HTR-8/SVneo (cell line): Measurements from ENCODE around the gene FMN2.
"Not testable (repeated sequence)": the region's sequence is repeated elsewhere in the genome, so short reads cannot be mapped to it uniquely, and the experiment has no call there.

Experiments
- DNase-seq: peaks from one replicate; pipeline ENCODE4 v3.0.0; 2011; ENCODE audit warnings: low spot score, mixed read lengths; ENCODE audit not compliant: insufficient read length
- FAIRE-seq: peaks from 2 replicates; lab custom pipeline; 2011; peaks lifted over from hg19 to GRCh38; lab: Jason Lieb, UNC

FMN2 gene

GRCh38 chr1:240128366-240128765, 36.7 kb downstream of the FMN2 start:
- peak; percentile 31 for FAIRE-seq
- DNase-seq, result no peak

GRCh38 chr1:240134113-240134512, 42.4 kb downstream of the FMN2 start:
- DNase-seq, result no peak
- FAIRE-seq, result no peak

- FAIRE-seq (peak; percentile 72), DNase-seq (no peak)
These were observed 42.9 kb downstream of the FMN2 start for GRCh38 chr1:240134596-240134995.

- DNase-seq (no peak), FAIRE-seq (no peak)
These were observed 44.7 kb downstream of the FMN2 start for GRCh38 chr1:240136402-240136801.

GRCh38 chr1:240138867-240139266, 47.2 kb downstream of the FMN2 start:
- FAIRE-seq, result no peak
- no peak for DNase-seq

- FAIRE-seq, result no peak
These were observed 47.8 kb downstream of the FMN2 start for GRCh38 chr1:240139511-240139910.

GRCh38 chr1:240145120-240145519, 53.4 kb downstream of the FMN2 start:
- no peak for FAIRE-seq
- no peak for DNase-seq

More at GRCh38 chr1:240139511-240139910, 47.8 kb downstream of the FMN2 start:
- no peak for DNase-seq

GRCh38 chr1:240148333-240148732, 56.6 kb downstream of the FMN2 start:
- DNase-seq (no peak), FAIRE-seq (no peak)

- DNase-seq (peak; percentile 35), FAIRE-seq (no peak)
These were observed 57.9 kb downstream of the FMN2 start for GRCh38 chr1:240149484-240150094.

- no peak for DNase-seq
These were observed 59.6 kb downstream of the FMN2 start for GRCh38 chr1:240151136-240151735.

GRCh38 chr1:240152611-240153297, 61.1 kb downstream of the FMN2 start:
- no peak for FAIRE-seq

More at GRCh38 chr1:240151136-240151735, 59.6 kb downstream of the FMN2 start:
- FAIRE-seq, result no peak

GRCh38 chr1:240155605-240156004, 63.9 kb downstream of the FMN2 start:
- DNase-seq, result no peak
- no peak for FAIRE-seq

More at GRCh38 chr1:240152611-240153297, 61.1 kb downstream of the FMN2 start:
- DNase-seq, result no peak

GRCh38 chr1:240164742-240165141, 73.1 kb downstream of the FMN2 start:
- DNase-seq, result no peak
- no peak for FAIRE-seq

GRCh38 chr1:240169188-240169587, 77.5 kb downstream of the FMN2 start:
- no peak for FAIRE-seq
- peak; percentile 21 for DNase-seq

GRCh38 chr1:240170266-240170665, 78.6 kb downstream of the FMN2 start:
- DNase-seq (no peak), FAIRE-seq (no peak)

- FAIRE-seq (no peak), DNase-seq (no peak)
These were observed 79.1 kb downstream of the FMN2 start for GRCh38 chr1:240170806-240171205.

GRCh38 chr1:240171907-240172306, 80.2 kb downstream of the FMN2 start:
- no peak for DNase-seq
- no peak for FAIRE-seq

GRCh38 chr1:240173836-240174235, 82.2 kb downstream of the FMN2 start:
- DNase-seq (no peak), FAIRE-seq (no peak)

- DNase-seq (no peak), FAIRE-seq (no peak)
These were observed 83.1 kb downstream of the FMN2 start for GRCh38 chr1:240174734-240175133.

GRCh38 chr1:240178366-240178765, 86.7 kb downstream of the FMN2 start:
- FAIRE-seq, result no peak

GRCh38 chr1:240184682-240185081, 93.0 kb downstream of the FMN2 start:
- FAIRE-seq, DNase-seq: not testable (repeated sequence)

More at GRCh38 chr1:240178366-240178765, 86.7 kb downstream of the FMN2 start:
- DNase-seq, result no peak
